Measurements from ENCODE around the gene FOLR2. TPM values are rescaled to one million over a fixed set of nuclear protein-coding genes. Genes with fewer than 3 reads are reported as not detected.
A peak's percentile ranks its signal among the peaks of the same experiment; 100 is the strongest.

FOLR2 gene
- total RNA-seq, 1 donor from 2014 or later = not detected

GRCh38 chr11:72226701-72227100 lies 10.1 kb downstream of the FOLR2 start:
- H3K27ac Mint-ChIP-seq (ENCODE audit: unreplicated experiment) = no peak overlapping the region
- no peaks in the 10 kb centered on the region for H3K9me3 Mint-ChIP-seq (ENCODE audit: low read depth)
- peaks cover 43% of the 10 kb centered on the region for H3K4me1 Mint-ChIP-seq (ENCODE audit: low read depth)
- DNase-seq (ENCODE audit: low spot score) = no peak
- H3K27me3 Mint-ChIP-seq (ENCODE audit: low read depth) = no peaks in the 10 kb centered on the region
- no peak for TF ChIP-seq CTCF (IDR thresholded peaks at IDR 0.05)
- H3K4me3 Mint-ChIP-seq (ENCODE audit: unreplicated experiment) = no peak overlapping the region
- H3K36me3 Mint-ChIP-seq (ENCODE audit: low read depth) = peaks cover 27% of the 10 kb centered on the region

GRCh38 chr11:72227316-72228228 lies 11.0 kb downstream of the FOLR2 start:
- Mint-ChIP-seq H3K9me3 (ENCODE audit: low read depth) (no peaks in the 10 kb centered on the region), H3K4me3 (ENCODE audit: unreplicated experiment) (no peak overlapping the region)
- peak; percentile 84 for DNase-seq (ENCODE audit: low spot score)

GRCh38 chr11:72228229-72228843 lies 11.7 kb downstream of the FOLR2 start:
- Mint-ChIP-seq H3K36me3 (ENCODE audit: low read depth) (peaks cover 36% of the 10 kb centered on the region), H3K27me3 (ENCODE audit: low read depth) (no peaks in the 10 kb centered on the region), H3K4me3 (ENCODE audit: unreplicated experiment) (no peak overlapping the region)

More at GRCh38 chr11:72227316-72228228, 11.0 kb downstream of the FOLR2 start:
- no peak for TF ChIP-seq CTCF (IDR thresholded peaks at IDR 0.05)
- H3K36me3 Mint-ChIP-seq (ENCODE audit: low read depth) = peaks cover 34% of the 10 kb centered on the region
- H3K27ac Mint-ChIP-seq (ENCODE audit: unreplicated experiment) = no peak overlapping the region
- H3K27me3 Mint-ChIP-seq (ENCODE audit: low read depth) = no peaks in the 10 kb centered on the region
- H3K4me1 Mint-ChIP-seq (ENCODE audit: low read depth) = peaks cover 39% of the 10 kb centered on the region

GRCh38 chr11:72228844-72229231 lies 12.2 kb downstream of the FOLR2 start:
- H3K4me1 Mint-ChIP-seq (ENCODE audit: low read depth) = peaks cover 34% of the 10 kb centered on the region
- peak; percentile 79 for DNase-seq (ENCODE audit: low spot score)
- no peak overlapping the region for H3K4me3 Mint-ChIP-seq (ENCODE audit: unreplicated experiment)
- H3K27me3 Mint-ChIP-seq (ENCODE audit: low read depth) = no peaks in the 10 kb centered on the region
- H3K27ac Mint-ChIP-seq (ENCODE audit: unreplicated experiment) = no peak overlapping the region
- H3K36me3 Mint-ChIP-seq (ENCODE audit: low read depth) = peaks cover 40% of the 10 kb centered on the region
- TF ChIP-seq CTCF (IDR thresholded peaks at IDR 0.05) = no peak
- H3K9me3 Mint-ChIP-seq (ENCODE audit: low read depth) = no peaks in the 10 kb centered on the region

More at GRCh38 chr11:72228229-72228843, 11.7 kb downstream of the FOLR2 start:
- peak; percentile 91 for DNase-seq (ENCODE audit: low spot score)
- peak; percentile 14 for TF ChIP-seq CTCF (IDR thresholded peaks at IDR 0.05)
- H3K4me1 Mint-ChIP-seq (ENCODE audit: low read depth) = peaks cover 34% of the 10 kb centered on the region
- no peak overlapping the region for H3K27ac Mint-ChIP-seq (ENCODE audit: unreplicated experiment)
- H3K9me3 Mint-ChIP-seq (ENCODE audit: low read depth) = no peaks in the 10 kb centered on the region

- Mint-ChIP-seq H3K9me3 (ENCODE audit: low read depth) (no peaks in the 10 kb centered on the region), H3K36me3 (ENCODE audit: low read depth) (peaks cover 45% of the 10 kb centered on the region), H3K4me1 (ENCODE audit: low read depth) (peaks cover 34% of the 10 kb centered on the region), H3K27ac (ENCODE audit: unreplicated experiment) (no peak overlapping the region), H3K27me3 (ENCODE audit: low read depth) (no peaks in the 10 kb centered on the region), H3K4me3 (ENCODE audit: unreplicated experiment) (no peak overlapping the region)
- DNase-seq (ENCODE audit: low spot score) = no peak
- no peak for TF ChIP-seq CTCF (IDR thresholded peaks at IDR 0.05)
Measured at GRCh38 chr11:72229336-72229924, 12.8 kb downstream of the FOLR2 start.
